ENCODE data around the gene ATRIP. TPM values are rescaled to one million over a fixed set of nuclear protein-coding genes. Genes with fewer than 3 reads are reported as not detected.
"Not testable (repeated sequence)": the region's sequence is repeated elsewhere in the genome, so short reads cannot be mapped to it uniquely, and the experiment has no call there.

ATRIP gene
- total RNA-seq, 3 donors from 2014 or later (not counting 1 experiment from before 2014, with no cell fraction given) = 8.5 to 11.0 (median 10.6) TPM

DNA sequence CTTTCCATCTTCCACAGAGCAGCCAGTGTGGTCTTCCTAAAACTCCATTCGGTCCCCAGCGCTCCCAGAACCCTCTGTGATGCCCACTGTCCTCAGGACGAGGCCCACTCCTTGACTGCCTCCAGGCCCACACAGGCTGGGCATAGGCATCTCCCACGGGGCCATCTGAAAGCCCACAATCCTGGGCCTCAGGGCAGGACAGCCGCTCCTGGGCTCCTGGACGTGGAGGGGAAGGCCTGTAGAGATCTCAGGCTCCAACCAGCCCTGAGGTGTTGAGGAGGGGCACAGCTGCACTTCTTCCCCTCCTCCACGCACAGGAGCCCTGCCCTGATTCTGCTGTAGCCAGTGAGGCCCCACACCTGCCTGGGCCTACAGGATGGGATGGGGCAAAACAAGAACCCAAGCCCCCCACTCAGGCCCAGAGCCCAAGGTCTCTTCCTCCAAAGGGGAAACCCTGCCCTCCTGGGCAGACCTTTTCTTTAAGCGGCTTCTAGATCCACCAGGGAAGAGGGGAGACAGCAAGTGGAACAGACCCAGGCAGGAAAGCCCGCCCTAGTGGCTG is 31.5 kb downstream of the ATRIP start:
- peak overlapping the region; percentile 96 to 97 for H3K27ac Mint-ChIP-seq
- no peaks in the 10 kb centered on the region for H3K27me3 Mint-ChIP-seq (ENCODE audit: low read depth in 2 of 2)
- intact Hi-C loops (cut with micrococcal nuclease) = loop anchor here (2.0 kb wide), 1 partner anchor 79 kb away; the partner anchor contains the start of gene PFKFB4
- no peaks in the 10 kb centered on the region for H3K9me3 Mint-ChIP-seq
- 79% methylated on average over 8 of the region's 9 CpGs for WGBS (ENCODE audit: insufficient coverage)
- H3K4me1 Mint-ChIP-seq = peaks cover 42 to 44% of the 10 kb centered on the region in 2 donors
- H3K4me1 ChIP-seq (ENCODE audit: control insufficient read depth, insufficient read depth, low read length) = peaks cover 40% of the 10 kb centered on the region
- H3K4me3 ChIP-seq (ENCODE audit: low read length) = peak overlapping the region; percentile 24
- TF ChIP-seq, protein P1, sequence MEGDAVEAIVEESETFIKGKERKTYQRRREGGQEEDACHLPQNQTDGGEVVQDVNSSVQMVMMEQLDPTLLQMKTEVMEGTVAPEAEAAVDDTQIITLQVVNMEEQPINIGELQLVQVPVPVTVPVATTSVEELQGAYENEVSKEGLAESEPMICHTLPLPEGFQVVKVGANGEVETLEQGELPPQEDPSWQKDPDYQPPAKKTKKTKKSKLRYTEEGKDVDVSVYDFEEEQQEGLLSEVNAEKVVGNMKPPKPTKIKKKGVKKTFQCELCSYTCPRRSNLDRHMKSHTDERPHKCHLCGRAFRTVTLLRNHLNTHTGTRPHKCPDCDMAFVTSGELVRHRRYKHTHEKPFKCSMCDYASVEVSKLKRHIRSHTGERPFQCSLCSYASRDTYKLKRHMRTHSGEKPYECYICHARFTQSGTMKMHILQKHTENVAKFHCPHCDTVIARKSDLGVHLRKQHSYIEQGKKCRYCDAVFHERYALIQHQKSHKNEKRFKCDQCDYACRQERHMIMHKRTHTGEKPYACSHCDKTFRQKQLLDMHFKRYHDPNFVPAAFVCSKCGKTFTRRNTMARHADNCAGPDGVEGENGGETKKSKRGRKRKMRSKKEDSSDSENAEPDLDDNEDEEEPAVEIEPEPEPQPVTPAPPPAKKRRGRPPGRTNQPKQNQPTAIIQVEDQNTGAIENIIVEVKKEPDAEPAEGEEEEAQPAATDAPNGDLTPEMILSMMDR (IDR thresholded peaks at IDR 0.05) = no peak
- H3K4me3 Mint-ChIP-seq = peak overlapping the region; percentile 81
- H3K9me3 ChIP-seq (ENCODE audit: control insufficient read depth, insufficient read depth, low read length) = no peaks in the 10 kb centered on the region
- H3K27ac ChIP-seq (ENCODE audit: low read length) = peak overlapping the region; percentile 86
- ATAC-seq (no peak), DNase-seq (no peak)
- H3K27me3 ChIP-seq (ENCODE audit: control insufficient read depth, insufficient read depth, low read length) = no peaks in the 10 kb centered on the region
- H3K36me3 Mint-ChIP-seq = no peaks in the 10 kb centered on the region
- no peaks in the 10 kb centered on the region for H3K36me3 ChIP-seq (ENCODE audit: control insufficient read depth, insufficient read depth, low read length)

DNA sequence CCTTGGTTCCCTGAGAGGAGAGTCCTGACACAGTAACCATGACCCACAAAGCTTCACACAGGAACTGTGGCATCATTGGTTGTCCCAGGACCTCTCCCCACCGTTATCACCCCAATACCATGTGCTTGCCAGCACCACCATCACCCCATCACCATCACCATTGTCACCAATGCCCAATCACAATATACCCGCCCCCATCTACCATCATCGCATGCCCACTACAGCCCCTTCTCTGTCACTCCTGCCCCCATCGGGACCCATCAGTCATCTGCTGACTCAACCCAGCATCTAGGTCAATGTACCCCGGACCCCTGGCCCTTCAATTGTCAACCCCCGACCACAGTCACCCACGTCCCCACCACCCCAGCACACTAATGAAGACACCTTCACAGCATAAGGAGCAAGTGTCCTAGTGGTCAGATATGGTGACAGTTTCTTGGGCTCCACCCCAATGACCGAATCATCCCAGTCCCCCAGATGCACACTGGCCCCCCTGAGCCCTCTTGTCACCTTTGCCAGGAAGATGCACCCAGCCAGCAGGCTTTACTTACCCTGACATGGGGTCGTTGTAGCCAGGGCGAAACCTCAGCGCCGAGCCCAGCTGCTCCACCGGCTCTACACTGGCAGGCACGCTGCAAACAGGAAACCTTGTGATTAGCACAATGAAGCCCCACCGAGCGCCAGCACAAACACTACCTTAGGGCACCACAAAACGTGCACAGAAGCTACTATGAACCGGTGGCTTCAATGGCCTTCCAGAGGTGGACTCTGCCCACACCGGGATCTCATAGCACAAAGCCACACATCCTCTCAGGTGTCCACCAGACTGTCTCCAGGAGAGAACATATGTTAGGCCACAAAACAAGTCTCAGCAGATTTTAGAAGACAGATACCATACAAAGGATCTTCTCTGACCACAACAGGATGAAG is 32.4 kb downstream of the ATRIP start:
- Histone ChIP-seq H3K4me1 (ENCODE audit: control insufficient read depth, insufficient read depth, low read length) (peaks cover 33% of the 10 kb centered on the region), H3K27ac (ENCODE audit: low read length) (peak overlapping the region; percentile 86)

DNA sequence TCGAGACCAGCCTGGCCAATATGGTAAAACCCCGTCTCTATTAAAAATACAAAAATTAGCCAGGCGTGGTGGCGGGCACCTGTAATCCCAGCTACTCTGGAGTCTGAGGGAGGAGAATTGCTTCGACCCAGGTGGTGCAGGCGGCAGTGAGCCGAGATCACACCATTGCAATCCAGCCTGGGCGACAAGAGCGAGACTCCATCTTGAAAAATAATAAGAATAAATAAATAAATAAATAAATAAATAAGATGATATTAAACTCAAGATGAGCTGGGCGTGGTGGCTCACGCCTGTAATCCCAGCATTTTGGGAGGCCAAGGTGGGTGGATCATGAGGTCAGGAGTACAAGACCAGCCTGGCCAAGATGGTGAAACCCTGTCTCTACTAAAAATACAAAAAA is 34.4 kb downstream of the ATRIP start:
- H3K9me3 Mint-ChIP-seq; H3K27ac ChIP-seq (ENCODE audit: low read length); H3K4me3 ChIP-seq (ENCODE audit: low read length); H3K9me3 ChIP-seq (ENCODE audit: control insufficient read depth, insufficient read depth, low read length); H3K27me3 Mint-ChIP-seq (ENCODE audit: low read depth in 2 of 2); H3K27me3 ChIP-seq (ENCODE audit: control insufficient read depth, insufficient read depth, low read length); intact Hi-C loops (cut with micrococcal nuclease); H3K27ac Mint-ChIP-seq; H3K36me3 ChIP-seq (ENCODE audit: control insufficient read depth, insufficient read depth, low read length); H3K4me3 Mint-ChIP-seq; DNase-seq; ATAC-seq; H3K36me3 Mint-ChIP-seq: not testable (repeated sequence)
- WGBS (ENCODE audit: insufficient coverage) = 98% methylated on average over 7 of the region's 11 CpGs
- peaks cover 33% of the 10 kb centered on the region for H3K4me1 ChIP-seq (ENCODE audit: control insufficient read depth, insufficient read depth, low read length)
- H3K4me1 Mint-ChIP-seq = peaks cover 26% of the 10 kb centered on the region in 2 donors

More for the DNA sequence above, 32.4 kb downstream of the ATRIP start:
- Histone ChIP-seq H3K27me3 (ENCODE audit: control insufficient read depth, insufficient read depth, low read length) (no peaks in the 10 kb centered on the region), H3K4me3 (ENCODE audit: low read length) (peak overlapping the region; percentile 24), H3K9me3 (ENCODE audit: control insufficient read depth, insufficient read depth, low read length) (no peaks in the 10 kb centered on the region), H3K36me3 (ENCODE audit: control insufficient read depth, insufficient read depth, low read length) (no peaks in the 10 kb centered on the region)
- peak; percentile 72 to 87 (median 81) for ATAC-seq
- Mint-ChIP-seq H3K4me1 (peaks cover 35 to 37% of the 10 kb centered on the region in 2 donors), H3K36me3 (no peaks in the 10 kb centered on the region), H3K27me3 (ENCODE audit: low read depth in 2 of 2) (no peaks in the 10 kb centered on the region), H3K9me3 (no peaks in the 10 kb centered on the region), H3K4me3 (peak overlapping the region; percentile 81), H3K27ac (peak overlapping the region; percentile 96 to 97)
- WGBS (ENCODE audit: insufficient coverage) = 13% methylated on average over 19 of the region's 19 CpGs
- DNase-seq = peak; percentile 64 to 81
- TF ChIP-seq, protein P1 (IDR thresholded peaks at IDR 0.05) = no peak
- intact Hi-C loops (cut with micrococcal nuclease) = loop anchor here (1.0 to 2.0 kb wide), 2 partner anchors 39 to 78 kb away; partner anchors contain the start of genes CCDC51, PFKFB4 and TMA7

DNA sequence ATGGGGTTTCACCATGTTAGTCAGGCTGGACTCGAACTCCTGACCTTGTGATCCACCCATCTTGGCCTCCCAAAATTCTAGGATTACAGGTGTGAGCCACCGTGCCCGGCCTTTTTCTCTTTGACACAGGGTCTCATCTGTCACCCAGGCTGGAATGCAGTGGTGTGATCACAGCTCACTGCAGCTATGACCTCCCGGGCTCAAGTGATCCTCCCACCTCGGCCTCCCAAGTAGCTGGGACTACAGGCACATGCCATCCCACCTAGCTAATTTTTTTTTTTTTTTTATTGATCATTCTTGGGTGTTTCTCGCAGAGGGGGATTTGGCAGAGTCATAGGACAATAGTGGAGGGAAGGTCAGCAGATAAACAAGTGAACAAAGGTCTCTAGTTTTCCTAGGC is 36.3 kb downstream of the ATRIP start:
- DNase-seq; intact Hi-C loops (cut with micrococcal nuclease); H3K36me3 Mint-ChIP-seq; H3K27me3 ChIP-seq (ENCODE audit: control insufficient read depth, insufficient read depth, low read length); H3K4me3 ChIP-seq (ENCODE audit: low read length); H3K27ac ChIP-seq (ENCODE audit: low read length); H3K27ac Mint-ChIP-seq; H3K36me3 ChIP-seq (ENCODE audit: control insufficient read depth, insufficient read depth, low read length); H3K4me3 Mint-ChIP-seq; H3K9me3 Mint-ChIP-seq; H3K27me3 Mint-ChIP-seq (ENCODE audit: low read depth in 2 of 2); H3K9me3 ChIP-seq (ENCODE audit: control insufficient read depth, insufficient read depth, low read length); ATAC-seq: not testable (repeated sequence)
- H3K4me1 ChIP-seq (ENCODE audit: control insufficient read depth, insufficient read depth, low read length) = peaks cover 23% of the 10 kb centered on the region
- 93% methylated on average over 6 of the region's 6 CpGs for WGBS (ENCODE audit: insufficient coverage)
- H3K4me1 Mint-ChIP-seq = peaks cover 21% of the 10 kb centered on the region in 2 donors
